ENCODE results near the gene ULBP1.
"Not testable (repeated sequence)": the region's sequence is repeated elsewhere in the genome, so short reads cannot be mapped to it uniquely, and the experiment has no call there.

Gene ULBP1

DNA sequence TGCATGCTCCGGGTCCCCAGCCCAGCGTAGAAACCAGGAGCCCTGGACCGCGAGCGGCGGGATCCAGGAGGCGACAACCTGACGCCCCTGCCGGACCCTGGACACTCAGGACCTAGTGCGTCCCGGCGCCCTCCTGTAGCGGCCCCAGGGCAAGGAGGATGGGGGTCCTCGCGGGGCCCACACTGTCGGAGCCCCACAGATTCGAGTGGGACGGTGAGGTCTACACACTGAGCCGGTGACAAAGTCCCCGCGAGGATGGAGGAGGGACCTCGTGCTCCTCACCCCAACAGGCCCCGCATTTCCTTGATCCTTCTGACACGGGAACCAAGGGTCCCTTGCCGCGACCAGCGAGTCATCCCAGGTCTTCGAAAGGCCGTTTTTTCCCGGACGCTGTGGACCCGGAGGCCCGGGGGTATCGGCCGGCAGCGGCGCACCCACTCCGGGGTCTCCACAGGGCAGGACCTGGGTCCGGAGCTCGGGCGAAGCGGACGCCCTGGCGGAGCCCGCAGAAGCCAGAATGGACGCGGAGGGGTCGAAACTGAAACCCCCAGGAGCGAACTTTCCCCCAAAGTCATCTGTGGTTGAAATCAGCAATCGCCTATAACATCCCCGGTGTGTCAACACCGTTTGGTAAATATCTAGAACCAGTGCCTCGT is 9.3 kb upstream of the ULBP1 start:
- not testable (repeated sequence) for DNase-seq

- not testable (repeated sequence) for DNase-seq
Measured at GRCh38 chr6:149954984-149955653, 8.6 kb upstream of the ULBP1 start.

- DNase-seq, result not testable (repeated sequence)
Measured at GRCh38 chr6:149955654-149956317, 8.0 kb upstream of the ULBP1 start.

DNA sequence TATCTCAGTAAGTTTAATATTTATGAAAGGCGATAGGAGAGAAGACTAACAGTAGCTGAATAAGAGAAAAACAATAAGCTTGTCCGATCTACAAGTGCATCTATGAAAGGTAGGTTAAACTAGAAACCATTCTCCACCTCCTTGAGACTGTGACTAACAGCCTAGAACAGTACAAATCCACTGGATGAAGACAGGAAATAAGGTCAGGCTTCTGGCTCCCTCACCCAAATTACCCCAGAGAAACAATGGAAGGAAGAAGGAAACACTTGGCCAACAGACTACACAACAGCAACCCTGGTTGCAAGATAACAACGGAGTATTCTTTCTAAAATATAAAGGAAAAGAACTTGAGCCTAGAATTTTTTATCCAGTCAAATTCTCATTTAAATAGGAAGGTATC is 5.6 kb upstream of the ULBP1 start:
- DNase-seq, result not testable (repeated sequence)

DNA sequence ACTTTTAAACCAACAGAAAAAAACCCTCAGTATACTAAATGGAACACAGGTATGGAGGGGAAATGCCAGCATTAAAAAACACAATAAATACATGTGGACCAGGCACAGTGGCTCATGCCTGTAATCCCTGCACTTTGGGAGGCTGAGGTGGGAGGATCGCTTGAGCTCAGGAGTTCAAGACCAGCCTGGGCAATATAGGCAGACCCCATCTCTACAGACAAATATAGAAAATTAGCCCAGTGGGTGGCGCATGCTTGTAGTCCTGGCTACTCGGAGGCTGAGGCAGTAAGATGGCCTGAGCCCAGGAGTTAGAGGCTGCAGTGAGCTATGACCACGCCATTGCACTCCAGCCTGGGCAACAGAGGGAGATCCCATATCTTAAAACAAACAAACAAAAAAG is 3.9 kb upstream of the ULBP1 start:
- not testable (repeated sequence) for DNase-seq

DNA sequence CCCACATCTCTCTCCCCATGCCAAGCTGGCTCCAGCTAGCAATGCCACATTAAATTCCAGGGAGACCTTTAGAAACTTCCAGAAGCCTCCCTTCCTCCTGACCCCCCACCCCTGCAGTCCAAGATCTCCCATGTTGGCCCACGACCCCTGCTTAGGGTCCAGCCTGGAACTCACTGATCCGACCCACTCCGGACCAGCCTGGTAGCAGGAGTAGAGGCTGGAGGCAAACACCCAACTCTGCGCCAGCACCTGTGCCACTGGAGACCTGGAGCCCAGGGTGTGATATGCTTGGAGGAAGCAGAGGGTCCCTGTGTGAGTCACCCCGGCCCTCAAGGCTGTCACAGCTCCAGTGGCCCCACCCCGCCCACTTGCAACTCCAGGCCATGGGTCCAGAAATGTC is 3.3 kb upstream of the ULBP1 start:
- DNase-seq, result no peak

- DNase-seq, result no peak
Measured at GRCh38 chr6:149961728-149962425, 1.9 kb upstream of the ULBP1 start.

- no peak for DNase-seq
Measured at GRCh38 chr6:149962461-149963211, 1.1 kb upstream of the ULBP1 start.

DNA sequence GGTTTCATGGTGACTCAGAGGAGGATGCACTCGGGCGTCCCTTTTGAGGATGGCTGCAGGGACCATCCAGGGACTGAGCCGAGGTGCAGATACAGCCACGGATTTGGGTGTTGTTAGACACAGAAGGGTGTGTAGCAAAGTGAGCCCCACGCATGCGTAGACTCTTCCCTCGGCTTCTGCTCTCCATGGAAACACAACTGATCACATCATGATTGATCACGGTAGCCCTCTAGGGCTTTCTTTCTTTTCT is 606 bp upstream of the ULBP1 start:
- DNase-seq, result no peak

DNA sequence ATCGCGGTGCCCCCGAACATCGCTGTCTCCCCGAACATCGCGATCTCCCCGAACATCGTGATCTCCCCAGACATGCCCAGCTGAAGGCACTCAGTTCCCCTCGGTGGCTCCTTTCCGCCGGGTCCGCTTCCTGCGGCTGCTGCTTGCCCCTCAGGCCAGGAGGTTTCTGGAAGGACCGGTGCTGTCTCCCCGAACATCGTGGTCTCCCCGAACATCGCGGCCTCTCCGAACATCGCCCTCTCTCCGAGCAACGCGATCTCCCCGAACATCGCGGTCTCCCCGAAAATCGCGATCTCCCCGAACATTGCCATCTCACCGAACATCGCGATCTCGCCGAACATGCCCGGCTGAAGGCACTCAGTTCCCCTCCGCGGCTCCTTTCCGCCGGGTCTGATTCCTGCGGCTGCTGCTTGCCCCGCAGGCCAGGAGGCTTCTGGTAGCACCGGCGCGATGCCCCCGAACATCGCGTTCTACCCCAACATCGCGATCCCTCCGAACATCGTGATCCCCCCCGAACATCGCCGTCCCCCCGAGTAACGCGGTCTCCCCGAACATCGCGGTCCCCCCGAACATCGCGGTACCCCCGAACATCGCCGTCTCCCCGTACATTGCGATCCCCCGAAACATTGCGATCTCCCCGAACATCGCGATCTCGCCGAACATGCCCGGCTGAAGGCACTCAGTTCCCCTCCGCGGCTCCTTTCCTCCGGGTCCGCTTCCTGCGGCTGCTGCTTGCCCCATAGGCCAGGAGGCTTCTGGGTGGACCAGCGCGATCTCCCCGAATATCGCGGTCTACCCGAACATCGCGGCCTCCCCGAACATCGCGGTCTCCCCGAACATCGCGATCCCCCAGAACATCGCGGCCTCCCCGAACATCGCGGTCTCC is 808 bp downstream of the ULBP1 start:
- no peak for DNase-seq

- DNase-seq, result no peak
Measured at GRCh38 chr6:149965194-149966020, 1.7 kb downstream of the ULBP1 start.

DNA sequence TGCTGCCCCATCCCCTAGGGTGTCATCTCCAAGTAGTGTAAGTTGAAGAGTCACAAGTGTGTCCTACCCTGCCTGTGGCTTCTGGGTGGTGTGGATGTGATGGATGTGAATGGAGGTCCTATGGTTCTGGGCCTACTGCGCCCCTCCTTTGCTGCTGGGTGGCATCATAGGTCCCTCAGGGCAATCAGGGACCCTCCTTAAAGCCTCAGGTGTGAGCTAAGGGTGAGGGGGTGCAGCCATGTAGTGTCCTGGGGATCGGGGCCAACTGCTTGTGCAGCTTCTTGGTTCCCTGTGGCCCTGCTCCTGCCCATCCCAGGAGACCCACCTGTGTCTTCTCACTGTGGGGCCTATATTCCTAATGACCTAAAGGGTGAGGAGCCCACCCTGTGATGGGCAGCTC is 2.6 kb downstream of the ULBP1 start:
- not testable (repeated sequence) for DNase-seq

GRCh38 chr6:149967591-149967990 is 3.8 kb downstream of the ULBP1 start:
- DNase-seq, result no peak

- DNase-seq, result not testable (repeated sequence)
Measured at GRCh38 chr6:149967999-149968398, 4.3 kb downstream of the ULBP1 start.

DNA sequence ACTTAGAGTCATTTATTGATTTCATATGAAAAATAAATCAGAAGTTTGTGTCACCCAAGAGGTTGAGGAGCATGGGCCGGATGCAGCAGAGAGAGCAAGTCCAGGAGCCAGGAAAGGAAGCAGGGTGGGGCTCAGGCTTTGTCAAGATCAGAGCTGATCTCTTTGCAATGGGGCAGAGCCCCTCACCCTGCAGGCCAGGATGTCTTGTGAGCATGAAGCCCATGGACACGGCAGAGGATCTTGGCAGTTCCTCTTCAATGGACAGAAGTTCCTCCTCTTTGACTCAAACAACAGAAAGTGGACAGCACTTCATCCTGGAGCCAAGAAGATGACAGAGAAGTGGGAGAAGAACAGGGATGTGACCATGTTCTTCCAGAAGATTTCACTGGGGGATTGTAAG is 5.2 kb downstream of the ULBP1 start:
- DNase-seq, result not testable (repeated sequence)

DNA sequence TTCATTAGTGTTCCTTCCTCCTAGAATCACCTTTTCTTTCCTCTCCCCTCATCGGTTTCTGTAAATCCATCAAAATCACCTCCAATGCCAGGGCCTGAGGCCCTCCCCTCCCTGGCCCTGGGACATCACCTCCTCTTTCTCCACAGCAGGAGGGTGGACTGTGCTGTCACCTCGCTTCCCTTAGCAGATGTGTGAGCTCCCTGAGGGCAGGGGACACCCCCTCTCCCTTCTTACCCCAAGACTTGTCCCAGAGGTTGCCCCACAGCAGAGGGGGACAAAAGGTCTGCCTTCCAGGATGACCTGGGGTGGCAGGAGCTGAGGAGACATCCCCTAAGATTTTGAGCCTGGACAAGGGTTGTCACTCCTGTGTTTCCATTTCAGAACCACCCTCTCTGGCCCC is 5.9 kb downstream of the ULBP1 start:
- DNase-seq, result no peak

GRCh38 chr6:149974394-149974793 is 10.7 kb downstream of the ULBP1 start:
- not testable (repeated sequence) for DNase-seq

- no peak for DNase-seq
Measured at GRCh38 chr6:149974825-149975224, 11.1 kb downstream of the ULBP1 start.

- no peak for DNase-seq
Measured at GRCh38 chr6:149975400-149975799, 11.7 kb downstream of the ULBP1 start.

DNA sequence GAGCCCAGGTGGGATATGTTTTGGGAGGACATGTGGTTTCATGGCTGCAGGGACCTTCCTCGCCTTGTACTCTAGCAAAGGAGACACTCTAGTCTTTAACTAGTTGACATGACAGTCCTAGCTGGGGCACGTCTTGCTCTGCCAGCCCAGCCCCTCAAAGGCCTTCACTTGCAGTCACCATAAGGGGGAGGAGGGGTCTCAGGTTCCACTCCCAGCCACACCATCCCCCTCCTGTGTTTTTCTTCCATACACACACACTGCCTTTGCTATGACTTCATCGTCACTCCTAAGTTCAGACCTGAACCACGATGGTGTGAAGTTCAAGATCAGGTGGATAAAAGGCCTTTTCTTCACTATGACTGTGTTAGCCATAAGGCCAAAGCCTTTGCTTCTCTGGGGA is 13.5 kb downstream of the ULBP1 start:
- DNase-seq, result no peak

DNA sequence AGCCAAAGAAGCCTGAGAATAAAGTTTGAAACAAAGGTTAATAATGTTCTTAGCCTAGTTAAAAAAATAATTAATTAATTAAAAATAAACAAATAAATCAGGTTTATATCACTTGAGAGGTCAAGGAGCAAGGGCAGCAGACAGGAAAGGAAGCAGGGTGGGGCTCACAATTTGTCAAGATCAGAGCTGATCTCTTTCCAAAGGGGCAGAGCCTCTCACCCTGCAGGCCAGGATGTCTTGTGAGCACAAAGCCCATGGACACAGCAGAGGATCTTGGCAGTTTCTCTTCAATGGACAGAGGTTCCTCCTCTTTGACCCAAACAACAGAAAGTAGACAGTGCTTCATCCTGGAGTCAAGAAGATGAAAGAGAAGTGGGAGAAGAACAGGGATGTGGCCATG is 14.9 kb downstream of the ULBP1 start:
- DNase-seq, result no peak

Data from NCI-H2107 (cell line).